DMS53 treated with DMSO at 0.1 percent for 48 hours (cell line): ENCODE results near the gene PNPO.

ENCODE experiments used
- DNase-seq: peaks from one replicate; lab custom pipeline; 2025; ENCODE audit not compliant: unreplicated experiment; lab: John Stamatoyannopoulos, UW

Gene PNPO

DNA sequence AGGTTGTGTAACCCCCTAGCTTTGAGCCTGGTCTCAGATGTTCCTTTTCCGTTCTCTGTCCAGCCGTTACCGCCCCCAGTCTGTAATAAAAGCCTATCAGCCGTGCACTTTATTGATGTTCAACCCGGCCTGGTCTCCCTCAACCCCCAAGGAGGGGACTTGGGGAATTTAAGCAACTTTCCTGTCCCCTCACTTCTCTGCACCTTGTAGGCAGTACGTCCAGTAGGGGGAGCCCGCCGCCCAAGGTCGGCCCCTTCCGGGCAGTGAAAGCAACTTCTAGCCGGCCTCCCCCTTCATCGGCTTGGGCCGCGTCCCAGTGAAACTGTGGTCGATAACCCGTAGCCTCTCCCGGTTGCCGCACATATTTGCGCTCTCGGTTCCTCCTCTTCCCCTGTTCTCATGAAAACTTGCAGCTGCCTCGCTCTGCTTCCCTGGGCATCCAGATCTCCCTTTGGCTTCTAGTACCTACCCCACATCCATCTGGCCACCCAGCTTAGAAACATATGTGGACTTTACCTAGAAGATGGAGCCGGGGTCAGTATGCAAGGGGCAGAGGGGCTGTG, 7.9 kb downstream of the PNPO start:
- DNase-seq, result peak; percentile 88

DNA sequence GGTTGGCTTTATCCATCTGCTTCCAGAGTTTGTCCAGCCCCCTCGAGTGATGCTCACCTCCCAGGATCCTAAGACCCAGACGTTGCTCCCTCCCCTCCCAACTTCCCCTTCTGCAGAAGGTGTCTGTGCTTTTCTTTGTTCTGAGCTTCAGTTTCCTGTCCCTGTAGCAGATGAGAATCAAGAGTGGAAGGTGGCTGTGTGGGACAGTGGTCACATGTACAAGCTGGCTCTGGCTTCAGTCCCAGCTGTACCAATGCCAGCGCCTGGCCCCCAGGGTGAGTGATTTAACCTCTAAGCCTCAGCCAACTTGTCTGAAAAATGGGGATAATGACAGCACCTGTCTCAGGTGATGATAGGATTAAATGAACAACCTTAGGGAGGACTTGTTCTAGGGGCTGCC, 8.6 kb downstream of the PNPO start:
- peak; percentile 40 for DNase-seq

DNA sequence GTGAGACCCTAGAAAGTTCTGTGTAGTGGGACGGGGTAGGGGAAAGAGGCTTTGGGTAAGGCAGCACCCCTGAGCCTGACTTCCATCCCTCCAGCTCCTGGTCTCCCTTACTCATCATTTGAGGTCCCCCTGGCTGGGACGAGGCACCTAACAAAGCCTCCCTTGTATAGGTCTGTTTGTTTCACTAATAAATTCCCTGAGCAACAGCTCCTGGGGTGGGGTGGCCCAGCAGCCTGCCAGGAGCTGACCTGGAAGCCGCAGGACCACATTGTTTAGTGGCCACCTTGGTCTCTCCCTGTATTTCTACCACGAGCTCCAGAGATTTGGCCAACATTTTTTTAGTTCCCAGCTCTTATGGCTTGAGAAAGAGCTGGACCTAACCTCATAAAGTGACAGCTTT, 9.1 kb downstream of the PNPO start:
- DNase-seq, result no peak

DNA sequence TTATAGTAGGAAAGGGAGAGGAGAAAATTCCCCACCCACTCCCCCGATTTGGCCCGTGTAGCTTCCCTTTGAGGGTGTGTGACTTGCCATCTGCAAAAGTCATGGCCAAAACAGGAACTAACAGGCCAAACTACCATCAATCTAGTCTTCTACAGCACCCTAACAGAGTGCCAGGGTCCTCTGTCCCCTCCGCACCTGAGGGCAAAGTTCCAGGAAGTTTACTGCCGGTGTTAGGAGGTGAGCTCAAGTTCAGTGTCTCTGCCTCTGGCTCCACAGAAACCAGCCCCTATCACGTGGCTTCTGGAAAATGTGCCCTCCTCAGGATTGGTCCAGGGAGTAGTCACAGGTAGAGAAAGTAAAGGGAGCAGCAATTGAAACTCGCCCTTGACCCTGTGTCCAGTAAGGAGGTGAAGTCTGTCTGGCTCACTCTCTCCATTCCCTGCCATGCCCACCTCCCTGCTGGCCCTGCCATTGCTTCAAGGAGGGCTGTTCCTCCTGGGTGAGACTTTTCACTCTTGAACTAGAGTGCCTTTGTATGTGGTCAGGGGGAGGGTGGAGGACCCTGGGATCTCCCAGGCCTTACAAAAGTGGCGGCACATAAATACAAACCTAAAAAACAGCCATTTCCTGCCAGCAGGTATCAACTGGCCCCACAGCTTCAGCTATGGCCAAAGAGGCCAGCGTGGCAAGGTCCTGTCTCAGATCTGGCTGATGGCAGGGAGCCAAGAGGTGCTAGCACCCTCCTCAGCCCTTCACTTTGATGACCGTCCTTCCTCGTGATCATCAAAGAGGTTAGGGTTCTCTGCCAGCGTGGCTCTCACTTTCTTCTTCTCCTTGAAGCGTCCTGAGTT, 11.0 kb downstream of the PNPO start:
- DNase-seq, result no peak

DNA sequence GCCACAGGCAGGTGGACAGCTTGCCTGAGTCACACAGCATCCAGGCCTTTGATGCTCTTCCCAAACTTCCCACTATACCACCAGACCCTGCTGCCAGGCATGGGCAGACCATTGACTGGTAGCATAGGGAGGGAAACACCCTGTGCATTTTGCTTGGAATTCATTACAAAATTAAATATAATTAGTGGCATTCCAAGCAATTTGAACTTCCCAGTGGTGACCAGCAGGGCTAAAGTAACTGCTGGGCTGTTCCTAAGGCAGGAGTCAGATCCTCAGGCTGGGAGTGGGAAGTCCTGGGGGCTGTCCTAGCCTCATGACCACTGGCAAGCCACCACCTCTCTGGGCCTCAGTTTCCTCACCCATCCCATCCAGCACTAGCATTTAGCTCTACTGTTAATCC, 12.5 kb downstream of the PNPO start:
- DNase-seq, result no peak

DNA sequence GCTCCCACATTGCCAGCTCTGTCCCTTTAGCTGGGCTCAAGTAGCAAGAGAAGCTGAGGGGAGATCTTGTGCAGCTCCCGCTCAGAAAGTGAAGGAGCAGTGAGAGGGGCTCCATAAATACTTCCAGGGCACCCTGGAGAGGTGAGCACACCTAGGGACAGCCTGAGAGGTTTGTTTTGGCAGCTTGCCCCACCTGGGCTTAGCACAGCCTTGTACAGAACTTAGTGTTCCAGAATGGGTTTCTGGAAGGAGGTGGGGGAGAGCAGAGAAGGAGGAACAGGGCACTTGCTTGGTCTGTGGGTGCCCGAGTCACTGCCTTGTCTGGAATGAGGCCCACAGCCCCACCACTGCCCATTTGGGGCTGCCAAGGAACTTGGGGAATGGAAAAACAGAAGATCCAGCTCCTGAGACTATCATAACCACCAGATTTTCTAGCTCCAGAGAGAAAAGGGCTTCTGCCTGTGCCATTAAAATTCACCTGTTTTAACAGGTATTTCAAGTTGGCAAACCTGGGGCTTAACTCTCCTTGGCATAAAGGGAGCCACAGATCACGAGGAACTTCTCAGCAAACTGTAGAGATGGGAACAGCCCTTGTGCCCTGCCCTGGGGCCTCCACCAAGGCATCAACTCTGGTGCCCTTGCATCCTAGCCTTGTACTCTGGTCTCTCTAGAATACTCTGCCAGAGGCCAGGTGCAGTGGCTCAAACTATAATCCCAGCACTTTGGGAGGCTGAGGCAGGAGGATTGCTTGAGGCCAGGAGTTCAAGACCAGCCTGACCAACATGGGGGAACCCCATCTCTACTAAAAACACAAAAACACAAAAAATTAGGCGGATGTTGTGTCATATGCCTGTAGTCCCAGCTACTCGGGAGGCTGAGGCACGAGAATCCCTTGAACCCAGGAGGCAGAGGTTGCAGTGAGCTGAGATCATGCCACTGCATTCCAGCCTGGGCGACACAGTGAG, 14.4 kb downstream of the PNPO start:
- DNase-seq, result peak; percentile 14

DNA sequence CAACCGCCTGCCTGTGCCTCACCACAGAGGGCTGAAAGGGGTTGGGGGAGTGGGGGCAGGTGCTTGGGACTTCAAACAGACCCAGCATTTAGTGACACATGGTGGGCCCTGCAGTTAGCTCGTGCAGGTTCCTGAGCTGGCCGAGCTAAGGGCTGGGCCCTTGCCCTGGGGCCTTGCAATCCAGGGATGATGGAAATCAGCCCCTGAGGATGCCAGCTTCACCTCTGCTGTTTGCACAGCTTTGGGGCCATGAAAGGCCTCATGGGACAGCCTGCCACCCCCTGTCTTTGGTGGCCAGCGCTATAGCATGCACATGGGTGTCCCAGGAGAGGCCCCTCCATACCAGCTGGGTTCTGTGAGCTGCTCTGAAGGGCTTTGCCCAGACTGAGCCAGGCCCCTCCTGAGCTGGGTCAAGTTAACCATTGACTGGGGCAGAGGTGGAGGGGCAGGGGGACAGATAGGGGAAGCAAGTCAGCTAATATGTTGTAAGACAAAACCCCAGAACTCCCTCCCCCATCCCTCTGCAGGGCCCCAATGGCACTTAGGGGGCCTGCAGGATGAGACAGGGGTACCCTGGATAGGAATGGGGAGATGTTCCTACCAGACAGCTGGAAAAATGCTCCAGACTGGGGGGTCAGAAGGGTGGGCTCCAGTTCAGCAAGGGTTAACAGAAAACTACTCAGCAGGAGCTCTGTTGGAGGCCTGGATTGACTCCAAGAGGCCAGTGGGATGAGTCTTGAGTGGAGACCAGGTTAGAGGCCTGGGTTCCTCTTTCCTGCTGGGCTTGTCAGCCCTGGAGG, 15.6 kb downstream of the PNPO start:
- DNase-seq, result no peak

DNA sequence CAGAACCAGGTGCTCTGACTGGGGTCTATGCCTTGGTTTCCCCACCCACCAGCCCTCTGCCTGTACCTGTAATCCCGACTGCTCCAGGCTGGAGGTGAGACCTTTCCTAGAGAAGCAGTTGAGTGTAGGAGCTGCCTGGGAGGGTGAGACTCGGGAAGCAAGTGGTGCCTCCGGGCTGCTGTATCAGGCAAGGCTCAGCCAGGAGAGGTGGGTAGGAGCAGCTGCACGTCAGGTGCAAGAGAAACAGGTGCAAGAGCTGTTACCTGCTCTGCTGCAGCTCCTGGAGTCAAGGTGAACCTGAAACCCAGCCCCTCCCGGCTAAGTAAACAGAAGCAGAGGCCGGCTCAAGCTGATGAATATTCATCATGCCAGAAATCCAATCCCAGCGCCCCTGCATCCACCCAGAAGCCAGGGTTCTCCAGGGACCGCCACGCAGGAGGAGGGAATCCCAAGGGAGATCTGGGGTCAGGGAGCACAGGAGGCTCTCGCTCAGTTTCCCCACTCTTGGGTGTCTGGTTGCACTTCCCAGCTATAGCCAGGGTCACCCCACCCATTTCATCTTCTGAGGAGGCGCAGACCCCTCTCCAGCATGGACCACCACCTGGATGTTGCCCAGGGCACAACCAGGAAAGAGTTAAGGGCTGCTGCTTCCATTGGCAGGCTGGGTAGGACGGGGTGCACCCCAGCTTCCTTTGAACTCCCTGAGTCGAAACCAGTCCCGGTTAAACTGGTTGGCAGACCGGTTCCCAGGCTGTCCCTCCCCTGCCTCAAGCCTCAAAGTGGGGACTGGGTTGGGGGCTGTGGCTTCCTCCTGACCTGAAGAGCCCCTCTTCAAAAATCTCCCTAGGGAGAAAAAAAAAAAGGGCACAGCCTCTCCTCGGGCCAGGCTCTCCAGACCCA, 16.5 kb downstream of the PNPO start, which contains the start of gene PRR15L:
TSS of gene PRR15L (minus strand) at position 293 of the 900 bp plus-strand sequence. CDS start 4,649 bp downstream, outside the sequence.
- peak; percentile 98 for DNase-seq

DNA sequence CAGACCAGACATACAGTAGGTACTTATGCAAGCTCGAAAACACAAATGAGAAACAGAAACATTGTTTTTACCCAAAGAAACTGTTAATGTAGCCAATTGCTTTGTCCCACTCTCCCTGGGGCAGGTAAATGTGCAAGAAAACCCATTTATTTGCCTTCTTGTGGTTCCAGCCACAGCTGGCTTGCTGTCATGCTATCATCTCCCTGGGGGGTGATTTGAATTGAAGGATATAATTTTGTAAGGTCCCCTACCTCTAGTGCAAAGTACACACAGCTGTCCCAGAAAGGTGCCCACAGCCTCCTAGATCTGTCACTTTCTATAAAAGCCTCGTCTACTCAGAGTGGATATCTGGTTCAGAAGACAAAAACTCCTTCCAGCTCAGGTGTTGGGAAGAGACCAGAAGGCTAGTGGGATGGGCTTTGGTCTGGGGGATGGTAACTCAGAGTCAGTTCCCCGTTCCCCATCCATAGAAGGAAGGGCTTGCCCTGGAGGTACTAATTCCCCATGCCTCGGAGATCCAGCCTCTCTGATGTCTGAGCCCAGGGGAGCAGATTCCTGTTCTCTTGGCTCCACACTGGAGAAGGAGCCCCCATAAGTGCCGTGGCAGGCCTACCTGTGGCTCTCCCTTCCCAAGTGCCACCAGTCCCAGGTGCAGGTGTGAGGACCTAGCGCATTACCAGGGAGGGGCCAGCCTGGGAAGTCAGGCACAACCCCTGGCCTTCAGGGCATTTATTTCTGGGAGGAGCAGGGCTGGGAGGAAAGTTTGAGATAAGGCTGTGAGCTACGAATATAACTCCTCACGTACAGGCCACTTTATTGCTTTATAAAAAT, 18.7 kb downstream of the PNPO start:
- no peak for DNase-seq

DNA sequence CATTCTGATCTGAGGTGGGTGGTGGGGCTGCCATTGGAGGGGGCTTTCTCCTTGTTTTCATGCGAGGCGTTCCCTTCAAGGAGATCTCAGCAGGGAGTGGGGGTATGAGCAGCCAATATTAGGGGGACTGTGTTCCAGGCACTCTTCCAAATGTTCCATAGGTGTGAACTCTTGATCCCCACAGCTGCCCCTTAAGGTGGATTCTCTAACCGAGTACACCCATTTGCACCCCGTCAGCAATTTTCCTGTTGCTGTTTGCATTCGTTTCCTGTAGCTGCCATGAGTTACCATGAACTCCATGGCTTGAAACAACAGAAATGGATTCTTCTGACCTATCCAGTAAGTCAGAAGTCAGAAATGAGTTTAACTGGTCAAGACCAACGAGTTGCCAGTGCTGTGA, 20.0 kb downstream of the PNPO start:
- no peak for DNase-seq

DNA sequence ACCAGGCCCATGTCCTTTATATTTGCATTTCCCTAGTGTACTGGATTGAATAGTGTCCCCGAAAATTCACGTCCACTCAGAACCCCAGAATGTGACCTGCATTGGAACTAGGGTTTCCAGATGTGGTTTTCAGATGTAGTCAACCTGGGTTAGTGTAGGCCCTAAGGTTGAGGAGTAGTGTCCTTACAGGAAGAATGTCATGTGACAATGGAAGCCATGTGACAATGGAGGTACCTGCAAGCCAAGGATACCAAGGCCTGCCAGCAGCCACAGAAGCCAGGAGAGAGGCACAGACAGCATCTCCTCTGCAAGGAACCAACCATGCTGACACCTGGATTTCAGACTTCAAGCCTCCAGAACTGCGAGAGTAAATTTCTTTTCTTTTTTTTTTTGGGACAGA, 21.5 kb downstream of the PNPO start:
- DNase-seq, result no peak

DNA sequence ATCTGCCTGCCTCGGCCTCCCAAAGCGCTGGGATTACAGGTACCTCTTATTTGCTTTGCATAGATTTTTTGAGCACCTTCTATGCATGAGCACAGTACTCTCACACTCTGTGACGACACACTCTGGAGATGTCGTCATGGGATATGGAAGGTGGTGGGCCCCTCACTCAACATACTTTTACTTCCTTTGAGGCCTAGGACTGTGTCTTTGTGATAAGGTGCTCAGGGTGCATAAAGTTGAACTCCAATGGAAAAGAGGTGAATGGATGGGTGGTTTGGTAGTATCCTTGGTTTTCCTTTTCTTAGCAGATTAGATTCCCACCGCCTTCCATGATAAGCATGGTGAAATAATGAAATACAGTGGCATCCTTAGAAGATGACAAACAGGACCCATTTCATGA, 23.5 kb downstream of the PNPO start:
- no peak for DNase-seq

DNA sequence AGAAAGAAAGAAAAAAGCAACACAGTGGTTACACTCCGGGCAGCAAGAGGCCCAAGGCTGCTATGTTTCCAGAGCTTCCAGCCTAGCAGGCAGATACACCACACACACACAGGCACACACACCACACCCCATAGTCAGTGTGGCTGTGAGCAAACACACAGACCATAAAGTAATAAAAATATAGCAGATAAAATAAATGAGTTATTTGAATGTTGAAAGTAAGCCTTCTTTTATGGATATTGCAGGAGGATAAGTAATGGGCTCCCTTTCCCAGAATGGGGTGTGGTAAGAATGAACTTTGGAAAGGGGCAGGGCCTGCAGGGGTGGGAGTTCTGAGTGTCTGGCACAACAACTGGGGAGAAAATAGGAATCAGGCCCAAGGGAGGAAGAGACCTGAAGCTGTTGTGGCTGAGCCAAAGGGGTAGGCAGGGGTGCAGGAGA, 24.7 kb downstream of the PNPO start:
- no peak for DNase-seq

DNA sequence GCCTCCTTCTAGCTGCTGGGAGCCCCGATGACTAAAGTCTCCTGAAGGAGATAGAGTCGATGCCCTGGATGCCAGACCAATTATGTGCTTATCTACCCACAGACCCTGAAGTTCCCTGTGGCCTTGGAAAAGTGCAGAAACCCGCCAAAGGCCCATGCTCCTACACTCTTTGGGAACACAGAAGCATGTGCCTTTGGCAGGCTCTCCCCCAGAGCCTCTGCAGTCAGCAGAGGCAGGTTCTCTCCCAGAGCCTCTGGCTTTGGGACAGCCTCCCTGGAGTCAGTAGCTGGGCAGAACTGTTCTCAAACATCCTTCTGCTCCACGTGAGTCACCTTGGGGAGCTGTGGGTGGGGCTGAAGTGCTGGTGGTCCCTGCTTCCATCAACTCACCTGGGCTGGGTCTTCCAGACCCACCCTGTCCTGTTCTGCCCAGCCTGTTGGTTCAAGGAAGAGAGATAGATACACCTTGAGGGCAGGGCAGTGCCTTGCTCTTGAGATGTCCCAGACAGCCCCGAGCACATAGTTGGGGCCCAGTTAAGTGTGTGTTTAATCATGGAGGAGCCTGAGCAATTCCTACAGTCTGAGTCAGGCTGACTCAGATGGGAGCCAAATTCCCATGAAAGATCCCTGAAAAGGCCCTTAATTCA, 26.4 kb downstream of the PNPO start:
- DNase-seq, result no peak

DNA sequence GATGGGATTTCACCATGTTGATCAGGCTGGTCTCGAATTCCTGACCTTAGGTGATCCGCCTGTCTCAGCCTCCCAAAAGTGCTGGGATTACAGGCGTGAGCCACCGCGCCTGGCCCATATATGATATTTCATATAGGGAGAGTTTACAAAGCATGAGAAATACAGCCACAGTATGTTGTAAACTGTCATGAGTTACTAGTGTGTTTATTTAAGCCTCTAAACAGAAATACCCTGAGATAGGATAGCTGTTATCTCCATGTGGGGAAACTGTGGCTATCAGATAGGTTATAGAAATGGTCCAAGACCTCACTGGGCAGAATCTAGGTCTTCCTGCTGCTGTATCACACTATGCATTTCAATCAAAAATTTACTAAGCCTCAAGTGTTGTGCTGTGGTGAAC, 27.5 kb downstream of the PNPO start:
- no peak for DNase-seq

DNA sequence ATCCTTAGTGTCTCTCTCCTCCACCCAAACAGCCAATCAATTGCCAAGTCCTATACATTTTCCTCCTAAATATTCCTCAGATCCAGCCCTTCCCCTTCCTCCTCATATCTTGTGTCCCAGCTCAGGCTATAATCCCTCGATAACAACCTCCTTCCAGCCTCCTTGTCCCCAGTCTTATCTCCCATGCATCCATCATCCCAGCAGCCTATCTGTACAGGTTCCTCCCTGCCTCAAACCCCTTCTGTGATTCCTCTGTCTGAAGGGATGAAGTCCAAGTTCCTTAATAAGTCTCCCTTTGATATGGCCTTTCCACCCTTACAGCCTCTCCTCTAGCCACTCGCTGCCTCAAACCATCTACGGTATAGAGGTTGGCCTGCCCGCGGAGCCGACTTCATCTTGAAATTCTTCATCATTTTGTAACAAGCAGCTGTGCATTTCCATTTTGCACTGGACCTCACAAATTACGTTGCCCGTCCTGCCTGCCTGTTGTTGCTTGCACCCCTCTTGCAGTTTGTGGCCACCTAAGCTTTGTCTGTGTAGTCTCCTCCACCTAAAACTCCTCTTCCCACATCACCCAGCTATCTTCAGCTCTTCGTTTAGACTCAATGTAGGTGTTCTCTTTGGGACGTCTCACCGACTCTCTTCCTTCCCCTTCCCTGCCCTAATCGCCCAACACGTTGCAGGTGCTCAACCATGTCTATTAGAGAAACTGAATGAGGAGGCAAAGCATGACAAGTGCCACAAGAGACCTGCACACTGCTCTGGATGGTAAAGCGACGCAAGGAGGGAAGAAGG, 28.8 kb downstream of the PNPO start:
- DNase-seq, result no peak

DNA sequence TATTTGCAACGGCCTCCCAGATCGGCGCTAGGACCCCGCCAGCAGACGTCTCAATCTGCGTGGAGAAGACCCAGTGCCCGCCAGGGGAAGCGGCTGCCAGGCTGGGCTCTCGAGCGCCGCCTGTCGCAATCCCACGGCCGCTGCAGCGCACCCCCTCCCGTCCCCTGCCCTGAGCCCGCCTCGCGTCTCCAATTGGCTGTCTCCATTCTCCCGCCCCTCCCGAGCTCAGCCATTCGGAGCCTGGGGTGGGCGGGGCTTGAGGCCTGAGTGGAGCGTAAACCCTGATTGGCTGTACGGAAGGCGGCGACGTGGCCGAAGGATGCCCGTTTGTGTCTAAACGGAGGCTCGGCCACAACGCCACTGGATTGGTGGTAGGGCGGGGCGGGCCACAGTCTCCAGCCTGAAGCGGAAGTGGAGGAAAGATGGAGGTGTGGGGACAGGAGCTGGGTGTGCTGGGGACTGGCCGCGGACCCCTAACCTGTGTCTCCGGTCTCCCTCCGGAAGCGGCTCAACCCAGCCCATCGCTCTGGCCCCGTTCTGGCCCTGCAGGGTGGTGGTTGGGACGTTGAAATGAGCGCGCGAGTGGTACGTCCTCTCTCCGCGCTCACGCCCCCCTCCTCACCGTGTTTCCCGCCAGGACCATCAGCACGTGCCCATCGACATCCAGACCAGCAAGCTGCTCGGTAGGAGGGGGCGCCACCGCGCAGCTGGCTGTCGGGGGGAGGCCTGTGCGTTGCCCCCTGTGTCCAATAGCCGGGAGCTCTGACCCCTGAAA, 29.5 kb downstream of the PNPO start, which contains the start of gene CDK5RAP3:
TSS of gene CDK5RAP3 (plus strand) at position 389 of the 775 bp plus-strand sequence. CDS start at position 423, 34 bp downstream.
- DNase-seq, result peak; percentile 99
